B cell (primary cell): Measurements from ENCODE around the gene NEXMIF.

ENCODE experiments used
- CTCF ChIP-seq: fragments of 200-600 bp; IDR thresholded peaks from one replicate; pipeline ENCODE4 v1.8.0; 2022; ENCODE audit warnings: antibody characterized with exemption, mild to moderate bottlenecking
- EZH2 ChIP-seq: IDR thresholded peaks from 2 replicates; pipeline ENCODE4 v1.6.1; 2012; ENCODE audit warnings: borderline replicate concordance, low read depth, mild to moderate bottlenecking, moderate library complexity, low read length; ENCODE audit not compliant: insufficient read depth, poor library complexity, severe bottlenecking

- TF ChIP-seq CTCF, result no peak
- no peak for TF ChIP-seq EZH2
Observed at GRCh38 chrX:74804574-74804973, 120.7 kb downstream of the NEXMIF start.
